ENCODE measurements around the gene ARSB.

ARSB gene

DNA sequence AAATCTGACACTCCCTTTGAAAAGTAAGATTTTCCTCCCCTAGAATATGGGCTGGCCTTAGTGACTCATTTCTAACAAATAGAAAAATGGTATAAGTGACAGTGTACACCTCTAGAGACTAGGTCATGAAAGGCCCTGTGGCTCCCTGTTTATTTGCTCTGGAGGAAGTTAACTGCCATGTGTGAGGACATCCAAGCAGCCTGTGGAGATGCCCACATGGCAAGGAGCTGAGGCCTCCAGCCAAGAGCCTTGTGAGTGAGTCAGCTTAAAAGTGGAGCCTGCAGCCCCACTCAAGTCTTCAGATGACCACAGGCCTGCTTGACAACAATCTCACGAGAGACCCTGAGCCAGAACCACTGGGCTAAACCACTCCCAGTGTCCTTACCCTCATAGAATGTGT is 208.5 kb downstream of the ARSB start:
- Histone ChIP-seq H3K27ac (ENCODE audit: low read depth, low read length) (no peak overlapping the region), H2BK12ac (ENCODE audit: low read length) (no peak overlapping the region), H3K4ac (ENCODE audit: low read depth, low read length) (no peak overlapping the region), H2AFZ (ENCODE audit: insufficient read depth, low read length, poor library complexity) (no peak overlapping the region), H3K4me3 (ENCODE audit: low read depth, low read length) (no peak overlapping the region), H4K12ac (ENCODE audit: low read depth, low read length) (no peak overlapping the region), H3K14ac (ENCODE audit: low read length) (no peak overlapping the region), H3K4me2 (ENCODE audit: low read length) (no peak overlapping the region), H3K18ac (ENCODE audit: low read length) (no peak overlapping the region), H3K9ac (ENCODE audit: low read length) (no peak overlapping the region), H3K79me2 (ENCODE audit: control insufficient read depth, insufficient read depth, low read length, poor library complexity) (no peaks in the 10 kb centered on the region), H2BK5ac (ENCODE audit: low read depth, low read length, poor library complexity) (no peak overlapping the region), H2AK5ac (ENCODE audit: low read length) (no peak overlapping the region), H4K8ac (ENCODE audit: low read depth, low read length) (no peak overlapping the region), H4K91ac (ENCODE audit: low read depth, low read length) (no peak overlapping the region), H3K23ac (ENCODE audit: low read length) (no peak overlapping the region), H3K36me3 (ENCODE audit: control insufficient read depth in 1 of 2, insufficient read depth in 2 of 2, low read length in 2 of 2) (peaks cover 0 to 2% of the 10 kb centered on the region in 2 experiments), H3K9me3 (ENCODE audit: insufficient read depth, low read depth, low read length) (peaks cover 3% of the 10 kb centered on the region), H3K79me1 (ENCODE audit: low read length) (no peaks in the 10 kb centered on the region), H3K4me1 (ENCODE audit: control insufficient read depth in 1 of 2, insufficient read depth in 2 of 2, low read length in 2 of 2) (peaks cover 0 to 4% of the 10 kb centered on the region in 2 experiments), H3K27me3 (ENCODE audit: insufficient read depth, low read length) (no peaks in the 10 kb centered on the region), H2BK120ac (ENCODE audit: insufficient read depth, low read length, poor library complexity) (no peak overlapping the region)
- no CpG with 5 or more reads among the region's 1 CpG for WGBS (ENCODE audit: extremely low coverage, insufficient coverage, insufficient read length)
- peak in 1 of 2 donors; percentile 14 for DNase-seq

GRCh38 chr5:78773655-78774054 is 211.5 kb downstream of the ARSB start:
- Histone ChIP-seq H3K79me1 (ENCODE audit: low read length) (no peaks in the 10 kb centered on the region), H3K4me3 (ENCODE audit: low read depth, low read length) (no peak overlapping the region), H2AK5ac (ENCODE audit: low read length) (no peak overlapping the region), H3K27me3 (ENCODE audit: insufficient read depth, low read length) (no peaks in the 10 kb centered on the region), H3K18ac (ENCODE audit: low read length) (no peak overlapping the region), H2AFZ (ENCODE audit: insufficient read depth, low read length, poor library complexity) (no peak overlapping the region), H2BK120ac (ENCODE audit: insufficient read depth, low read length, poor library complexity) (no peak overlapping the region), H3K36me3 (ENCODE audit: control insufficient read depth in 1 of 2, insufficient read depth in 2 of 2, low read length in 2 of 2) (peaks cover 0 to 2% of the 10 kb centered on the region in 2 experiments), H3K27ac (ENCODE audit: low read depth, low read length) (no peak overlapping the region), H3K9ac (ENCODE audit: low read length) (no peak overlapping the region), H3K79me2 (ENCODE audit: control insufficient read depth, insufficient read depth, low read length, poor library complexity) (no peaks in the 10 kb centered on the region), H3K9me3 (ENCODE audit: insufficient read depth, low read depth, low read length) (peaks cover 3% of the 10 kb centered on the region), H3K4ac (ENCODE audit: low read depth, low read length) (no peak overlapping the region), H4K91ac (ENCODE audit: low read depth, low read length) (no peak overlapping the region), H3K14ac (ENCODE audit: low read length) (no peak overlapping the region), H3K4me1 (ENCODE audit: control insufficient read depth in 1 of 2, insufficient read depth in 2 of 2, low read length in 2 of 2) (no peaks in the 10 kb centered on the region), H2BK5ac (ENCODE audit: low read depth, low read length, poor library complexity) (no peak overlapping the region), H3K23ac (ENCODE audit: low read length) (no peak overlapping the region), H3K4me2 (ENCODE audit: low read length) (no peak overlapping the region), H4K12ac (ENCODE audit: low read depth, low read length) (no peak overlapping the region), H2BK12ac (ENCODE audit: low read length) (no peak overlapping the region), H4K8ac (ENCODE audit: low read depth, low read length) (no peak overlapping the region)
- no CpG with 5 or more reads among the region's 8 CpGs for WGBS (ENCODE audit: extremely low coverage, insufficient coverage, insufficient read length)
- DNase-seq = no peak

- Histone ChIP-seq H3K4ac (ENCODE audit: low read depth, low read length) (no peak overlapping the region), H2AFZ (ENCODE audit: insufficient read depth, low read length, poor library complexity) (no peak overlapping the region), H4K12ac (ENCODE audit: low read depth, low read length) (no peak overlapping the region), H3K4me3 (ENCODE audit: low read depth, low read length) (no peak overlapping the region), H3K27ac (ENCODE audit: low read depth, low read length) (no peak overlapping the region), H2AK5ac (ENCODE audit: low read length) (no peak overlapping the region), H3K79me2 (ENCODE audit: control insufficient read depth, insufficient read depth, low read length, poor library complexity) (no peaks in the 10 kb centered on the region), H4K91ac (ENCODE audit: low read depth, low read length) (no peak overlapping the region), H2BK5ac (ENCODE audit: low read depth, low read length, poor library complexity) (no peak overlapping the region), H3K18ac (ENCODE audit: low read length) (no peak overlapping the region), H3K23ac (ENCODE audit: low read length) (no peak overlapping the region), H3K4me2 (ENCODE audit: low read length) (no peak overlapping the region), H3K14ac (ENCODE audit: low read length) (no peak overlapping the region), H3K27me3 (ENCODE audit: insufficient read depth, low read length) (no peaks in the 10 kb centered on the region), H3K9me3 (ENCODE audit: insufficient read depth, low read depth, low read length) (peaks cover under 1% of the 10 kb centered on the region), H3K9ac (ENCODE audit: low read length) (no peak overlapping the region), H3K79me1 (ENCODE audit: low read length) (peaks cover 2% of the 10 kb centered on the region), H2BK12ac (ENCODE audit: low read length) (no peak overlapping the region), H2BK120ac (ENCODE audit: insufficient read depth, low read length, poor library complexity) (no peak overlapping the region), H3K36me3 (ENCODE audit: control insufficient read depth in 1 of 2, insufficient read depth in 2 of 2, low read length in 2 of 2) (no peaks in the 10 kb centered on the region), H4K8ac (ENCODE audit: low read depth, low read length) (no peak overlapping the region), H3K4me1 (ENCODE audit: control insufficient read depth in 1 of 2, insufficient read depth in 2 of 2, low read length in 2 of 2) (peaks cover 1 to 4% of the 10 kb centered on the region in 2 experiments)
- WGBS (ENCODE audit: extremely low coverage, insufficient coverage, insufficient read length) = no CpG with 5 or more reads among the region's 13 CpGs
- DNase-seq = no peak
Measured at GRCh38 chr5:78771260-78772205, 213.6 kb downstream of the ARSB start.

- Histone ChIP-seq H3K23ac (ENCODE audit: low read length) (no peak overlapping the region), H3K36me3 (ENCODE audit: control insufficient read depth in 1 of 2, insufficient read depth in 2 of 2, low read length in 2 of 2) (no peaks in the 10 kb centered on the region), H3K4me2 (ENCODE audit: low read length) (no peak overlapping the region), H3K27ac (ENCODE audit: low read depth, low read length) (no peak overlapping the region), H4K12ac (ENCODE audit: low read depth, low read length) (no peak overlapping the region), H2BK5ac (ENCODE audit: low read depth, low read length, poor library complexity) (no peak overlapping the region), H2AK5ac (ENCODE audit: low read length) (no peak overlapping the region), H4K91ac (ENCODE audit: low read depth, low read length) (no peak overlapping the region), H3K27me3 (ENCODE audit: insufficient read depth, low read length) (no peaks in the 10 kb centered on the region), H4K8ac (ENCODE audit: low read depth, low read length) (no peak overlapping the region), H2AFZ (ENCODE audit: insufficient read depth, low read length, poor library complexity) (no peak overlapping the region), H3K79me1 (ENCODE audit: low read length) (peaks cover 2% of the 10 kb centered on the region), H3K79me2 (ENCODE audit: control insufficient read depth, insufficient read depth, low read length, poor library complexity) (no peaks in the 10 kb centered on the region), H3K9ac (ENCODE audit: low read length) (no peak overlapping the region), H3K14ac (ENCODE audit: low read length) (no peak overlapping the region), H2BK12ac (ENCODE audit: low read length) (no peak overlapping the region), H3K4ac (ENCODE audit: low read depth, low read length) (no peak overlapping the region), H2BK120ac (ENCODE audit: insufficient read depth, low read length, poor library complexity) (no peak overlapping the region), H3K4me1 (ENCODE audit: control insufficient read depth in 1 of 2, insufficient read depth in 2 of 2, low read length in 2 of 2) (peaks cover 6 to 7% of the 10 kb centered on the region in 2 experiments), H3K9me3 (ENCODE audit: insufficient read depth, low read depth, low read length) (no peaks in the 10 kb centered on the region), H3K18ac (ENCODE audit: low read length) (no peak overlapping the region), H3K4me3 (ENCODE audit: low read depth, low read length) (no peak overlapping the region)
- no CpG with 5 or more reads among the region's 7 CpGs for WGBS (ENCODE audit: extremely low coverage, insufficient coverage, insufficient read length)
- DNase-seq = no peak
Measured at GRCh38 chr5:78768781-78769380, 216.2 kb downstream of the ARSB start.

Data from trophoblast cell (in vitro differentiated cells and primary cell).